ENCODE measurements around the gene OR2V1. TPM values are rescaled to one million over a fixed set of nuclear protein-coding genes. Genes with fewer than 3 reads are reported as not detected.

OR2V1 gene
- total and polyA plus RNA-seq, 2 experiments from 2014 or later, result not detected

Other genes starting within 250 kb of the OR2V1 start
- gene BTNL8, start 232.0 kb downstream of the OR2V1 start, total RNA-seq (2014; rRNA removed; shearing (Covaris generic)), result 0.85 TPM in 1 of 2 replicates, not detected in the other
- 0.23 TPM in 1 of 2 replicates, not detected in the other for gene BTNL8, start 232.0 kb downstream of the OR2V1 start, polyA plus RNA-seq (2016; fragmentation: Nextera tagmentation; extraction: Ambion mirVana)
- not detected in 2 replicates for gene BTNL3, start 142.3 kb downstream of the OR2V1 start, total RNA-seq (2014; rRNA removed; shearing (Covaris generic))
- gene BTNL3, start 142.3 kb downstream of the OR2V1 start, polyA plus RNA-seq (2016; fragmentation: Nextera tagmentation; extraction: Ambion mirVana), result 0.08 TPM in 1 of 2 replicates, not detected in the other
- gene BTNL9, start 90.9 kb downstream of the OR2V1 start, total RNA-seq (2014; rRNA removed; shearing (Covaris generic)), result 2.8 and 3.4 TPM in 2 replicates
- gene BTNL9, start 90.9 kb downstream of the OR2V1 start, polyA plus RNA-seq (2016; fragmentation: Nextera tagmentation; extraction: Ambion mirVana), result 0.21 and 0.37 TPM in 2 replicates
- gene OR2V2, start 16.4 kb upstream of the OR2V1 start, total RNA-seq (2014; rRNA removed; shearing (Covaris generic)), result not detected in 2 replicates
- not detected in 2 replicates for gene OR2V2, start 16.4 kb upstream of the OR2V1 start, polyA plus RNA-seq (2016; fragmentation: Nextera tagmentation; extraction: Ambion mirVana)
- gene TRIM7, start 74.0 kb upstream of the OR2V1 start, total RNA-seq (2014; rRNA removed; shearing (Covaris generic)), result 0.56 and 0.66 TPM in 2 replicates
- gene TRIM7, start 74.0 kb upstream of the OR2V1 start, polyA plus RNA-seq (2016; fragmentation: Nextera tagmentation; extraction: Ambion mirVana), result 0.37 and 0.53 TPM in 2 replicates
- 8.7 and 9.7 TPM in 2 replicates for gene TRIM41, start 92.1 kb upstream of the OR2V1 start, total RNA-seq (2014; rRNA removed; shearing (Covaris generic))
- gene TRIM41, start 92.1 kb upstream of the OR2V1 start, polyA plus RNA-seq (2016; fragmentation: Nextera tagmentation; extraction: Ambion mirVana), result 6.2 and 7.3 TPM in 2 replicates
- gene RACK1, start 112.7 kb upstream of the OR2V1 start, total RNA-seq (2014; rRNA removed; shearing (Covaris generic)), result 4,589 and 4,798 TPM in 2 replicates
- gene RACK1, start 112.7 kb upstream of the OR2V1 start, polyA plus RNA-seq (2016; fragmentation: Nextera tagmentation; extraction: Ambion mirVana), result 2,372 and 2,567 TPM in 2 replicates
- gene TRIM52, start 130.0 kb upstream of the OR2V1 start, total RNA-seq (2014; rRNA removed; shearing (Covaris generic)), result 2.9 and 6.2 TPM in 2 replicates
- gene TRIM52, start 130.0 kb upstream of the OR2V1 start, polyA plus RNA-seq (2016; fragmentation: Nextera tagmentation; extraction: Ambion mirVana), result 4.1 and 8.1 TPM in 2 replicates
- not detected in 2 replicates for gene OR4F3, start 236.1 kb upstream of the OR2V1 start, total RNA-seq (2014; rRNA removed; shearing (Covaris generic))
- not detected in 2 replicates for gene OR4F3, start 236.1 kb upstream of the OR2V1 start, polyA plus RNA-seq (2016; fragmentation: Nextera tagmentation; extraction: Ambion mirVana)